Kidney tubule cell (primary cell): Measurements from ENCODE around the gene MYO1A.
A peak's percentile ranks its signal among the peaks of the same experiment; 100 is the strongest.
"Not testable (repeated sequence)": the region's sequence is repeated elsewhere in the genome, so short reads cannot be mapped to it uniquely, and the experiment has no call there.

ENCODE experiments used
- DNase-seq: peaks from one replicate; pipeline ENCODE4 v3.0.0-alpha.2; 2018; ENCODE audit warnings: low spot score

Gene MYO1A

DNA sequence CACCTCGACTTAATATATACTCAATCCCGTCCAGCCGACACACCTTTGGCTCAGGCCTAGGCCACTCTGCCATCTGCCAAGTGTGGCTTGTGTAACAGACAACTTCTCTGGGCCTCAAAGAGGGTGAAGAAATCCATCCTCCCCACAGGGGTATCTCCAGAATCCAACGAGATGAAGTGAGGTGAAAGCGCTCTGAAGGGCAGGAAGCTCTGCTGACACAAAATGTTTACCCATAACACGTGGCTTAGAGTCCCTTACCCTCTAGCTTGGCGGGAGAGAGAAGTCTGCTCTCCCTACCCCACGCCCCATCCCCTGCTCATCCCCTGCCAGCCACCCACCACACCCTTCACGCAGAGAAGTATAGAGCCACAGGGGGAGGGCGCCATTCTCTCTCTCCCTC is 56.6 kb downstream of the MYO1A start:
- DNase-seq = no peak

- peak; percentile 17 for DNase-seq
Measured at GRCh38 chr12:56991319-56992246, 58.3 kb downstream of the MYO1A start.

DNA sequence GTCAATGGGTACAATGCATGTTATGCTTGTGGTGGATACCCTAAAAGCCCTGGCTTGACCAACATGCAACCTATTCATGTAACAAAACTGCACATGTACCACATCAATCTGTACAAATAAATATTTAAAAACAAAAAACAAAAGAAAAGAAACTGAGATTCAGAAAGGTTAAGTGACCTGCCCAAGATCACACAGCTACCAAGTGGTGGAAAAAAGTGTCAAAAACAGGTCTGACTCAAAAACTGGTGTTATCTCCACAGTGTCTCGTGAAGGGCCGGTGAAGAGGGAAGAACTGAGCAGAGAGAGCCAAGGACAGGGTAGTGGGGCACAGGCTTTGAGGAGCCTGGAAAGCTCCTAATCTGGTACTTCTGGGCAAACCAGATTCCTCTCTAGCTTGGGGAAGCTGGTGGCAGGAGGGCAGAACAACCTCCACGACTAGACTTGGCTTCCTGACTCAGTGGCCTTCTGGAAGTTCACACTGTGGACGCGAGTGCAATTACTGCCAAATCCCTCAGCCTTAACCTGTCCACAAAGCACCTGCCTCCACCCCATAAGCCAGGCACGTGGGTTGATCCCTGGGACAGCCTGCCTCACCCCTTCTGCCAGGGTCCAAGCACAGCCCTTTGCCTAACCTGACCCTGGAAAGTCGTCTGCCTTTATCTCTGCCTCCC is 59.1 kb downstream of the MYO1A start:
- no peak for DNase-seq

DNA sequence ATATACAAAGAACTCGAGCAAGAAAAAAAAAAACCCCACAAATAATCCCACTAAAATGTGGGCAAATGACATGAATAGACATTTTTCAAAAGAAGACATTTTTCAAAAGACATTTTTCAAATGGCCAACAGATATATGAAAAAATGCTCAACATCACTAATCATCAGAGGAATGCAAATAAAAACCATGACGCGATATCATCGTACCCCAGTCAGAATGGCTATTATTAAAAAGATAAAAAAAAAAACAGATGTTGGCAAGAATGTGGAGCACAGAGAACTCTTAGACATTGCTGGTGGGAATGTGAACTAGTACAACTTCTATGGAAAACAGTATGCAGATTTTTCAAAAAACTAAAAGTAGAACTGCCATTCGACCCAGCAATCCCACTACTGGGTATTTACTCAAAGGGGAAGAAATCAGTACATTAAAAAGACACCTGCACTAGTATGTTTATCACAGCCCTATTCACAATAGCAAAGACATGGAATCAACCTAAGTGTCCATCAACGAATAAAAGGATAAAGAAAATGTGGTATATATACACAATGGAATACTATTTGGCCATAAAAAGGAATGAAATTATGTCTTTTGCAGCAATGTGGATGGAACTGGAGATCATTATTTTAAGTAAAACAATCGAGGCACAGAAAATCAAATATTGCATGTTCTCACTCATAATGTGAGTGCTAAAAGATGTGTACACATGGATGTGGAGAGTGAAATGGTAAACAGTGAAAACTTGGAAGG is 59.9 kb downstream of the MYO1A start:
- no peak for DNase-seq

DNA sequence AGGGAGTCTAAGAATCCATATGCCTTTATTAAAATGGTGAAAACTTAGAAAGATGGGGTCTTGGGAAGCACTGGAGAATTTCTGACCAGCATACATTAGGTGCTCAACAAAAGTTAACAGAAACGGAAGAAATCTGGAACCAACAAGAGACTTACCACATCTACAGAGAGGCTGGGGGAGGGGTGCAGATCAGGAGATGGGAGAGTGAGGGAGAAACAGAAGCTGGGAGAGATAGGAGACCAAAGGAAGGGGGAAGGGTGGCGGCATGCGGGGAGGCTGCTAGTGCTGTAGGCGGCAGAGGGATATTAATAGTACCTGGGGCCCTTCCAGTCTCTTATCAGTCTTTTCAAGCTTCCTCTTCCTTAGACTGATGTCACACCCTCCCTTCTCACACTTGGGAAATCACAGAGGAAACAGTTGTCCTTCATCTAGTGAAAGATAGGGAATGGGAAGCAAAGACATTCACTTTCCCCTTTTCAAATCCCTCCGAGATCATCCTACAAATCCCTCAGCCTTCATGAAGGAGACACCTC is 61.7 kb downstream of the MYO1A start:
- no peak for DNase-seq

DNA sequence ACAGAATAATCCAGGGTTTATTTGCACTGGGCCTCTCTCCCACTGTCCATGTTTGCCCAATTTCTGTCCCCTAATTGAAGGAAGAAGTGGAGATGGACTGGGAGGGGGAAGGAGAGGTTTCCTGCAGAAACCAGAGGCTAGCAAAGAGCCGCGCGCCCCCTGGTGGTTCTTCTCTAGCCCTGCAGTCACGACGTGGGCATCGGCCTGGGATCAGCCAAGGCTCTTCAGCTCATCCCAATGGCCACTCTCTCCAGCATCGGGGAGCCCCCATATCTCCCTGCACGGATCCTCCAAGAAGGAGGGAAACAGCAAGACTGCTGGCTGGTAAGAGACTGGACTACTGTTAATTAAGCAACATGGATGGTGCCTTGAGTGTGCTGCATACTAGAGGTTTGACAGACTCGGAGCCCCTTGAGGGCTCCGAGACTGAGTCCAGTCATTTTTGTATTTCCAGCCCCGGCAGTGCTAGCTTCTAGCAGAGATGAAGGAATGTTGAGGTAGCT is 62.3 kb downstream of the MYO1A start:
- DNase-seq = peak; percentile 72

- DNase-seq = peak; percentile 26
Measured at GRCh38 chr12:56987011-56987410, 62.9 kb downstream of the MYO1A start.

- peak; percentile 94 for DNase-seq
Measured at GRCh38 chr12:56985714-56986113, 64.2 kb downstream of the MYO1A start.

DNA sequence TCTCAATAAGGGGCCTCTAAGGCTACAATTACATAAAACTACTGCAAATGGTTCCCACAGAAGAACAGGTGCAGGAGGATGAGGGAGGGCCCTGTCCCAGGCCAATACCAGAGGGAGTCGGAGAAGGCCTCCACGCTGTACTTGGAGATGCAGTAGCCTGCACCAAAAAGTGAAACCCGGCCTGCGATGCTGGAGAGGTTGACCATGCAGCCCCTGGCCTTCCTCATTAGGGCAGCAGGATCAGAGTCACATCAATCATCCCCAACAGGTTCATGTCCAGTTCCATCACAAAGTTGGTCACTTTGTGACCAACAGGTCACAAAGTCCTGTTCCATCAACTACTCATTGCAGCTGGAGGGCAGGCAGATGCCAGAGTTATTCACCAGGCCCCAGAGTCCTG is 66.5 kb downstream of the MYO1A start:
- DNase-seq = no peak

DNA sequence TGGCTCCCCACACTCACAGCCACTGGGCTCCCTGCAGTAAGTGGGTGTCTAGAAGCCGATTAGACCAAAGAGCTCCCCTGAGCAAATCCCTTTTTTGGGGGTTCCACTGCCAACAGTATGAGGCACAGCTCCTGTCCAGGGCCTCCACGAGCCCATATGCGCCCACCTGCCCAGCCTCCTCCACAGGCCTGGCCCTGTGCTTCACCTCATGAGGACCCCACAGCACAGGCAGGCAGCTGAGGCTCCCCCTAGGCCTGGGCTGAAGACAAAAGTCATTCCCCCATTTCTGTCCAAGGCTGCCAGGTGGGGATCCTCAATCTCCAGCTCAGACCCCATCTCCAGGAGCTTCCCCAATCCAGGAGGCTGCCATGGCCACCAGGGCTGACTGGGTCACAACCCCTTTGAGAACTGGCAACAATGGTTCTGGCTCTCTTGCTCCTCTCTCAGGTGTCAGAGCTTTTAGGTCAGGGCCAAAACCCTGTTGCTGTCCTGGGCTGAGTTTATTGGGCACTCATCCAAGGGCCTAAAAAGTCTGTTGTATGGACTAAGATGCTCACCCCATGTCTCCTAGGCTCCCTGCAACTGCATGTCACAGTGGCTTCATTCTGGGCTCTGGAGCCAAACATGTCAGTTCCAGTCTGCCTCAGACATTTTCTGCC is 67.2 kb downstream of the MYO1A start:
- DNase-seq = not testable (repeated sequence)

GRCh38 chr12:56980941-56981530 is 68.9 kb downstream of the MYO1A start:
- no peak for DNase-seq

GRCh38 chr12:56980268-56980667 is 69.7 kb downstream of the MYO1A start:
- no peak for DNase-seq

GRCh38 chr12:56979628-56980027 is 70.3 kb downstream of the MYO1A start:
- DNase-seq = peak; percentile 50
